OCI-M2 (cell line): ENCODE data around the gene TIAM2.

Source experiments
- DNase-seq: peaks from one replicate; lab custom pipeline; 2025; ENCODE audit not compliant: unreplicated experiment; lab: John Stamatoyannopoulos, UW

Gene TIAM2

DNA sequence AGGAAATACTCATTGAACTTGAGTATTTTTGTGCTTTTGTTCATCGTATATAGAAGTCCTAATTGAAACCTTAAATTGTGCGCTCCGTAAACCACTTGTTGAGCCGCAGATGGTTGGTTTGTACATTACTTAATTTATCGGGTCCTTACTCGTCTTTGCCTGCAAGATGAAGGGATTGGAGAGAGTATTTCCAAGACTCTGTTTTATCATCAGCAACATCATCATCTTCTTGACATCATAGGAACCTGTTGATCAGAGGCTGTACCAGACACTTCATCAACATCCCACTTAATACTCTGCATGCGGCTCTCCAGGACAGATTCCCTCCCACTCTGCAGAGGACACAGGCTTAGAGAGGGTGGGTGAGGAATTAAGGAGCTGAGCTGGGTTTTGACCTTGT lies 28.6 kb downstream of the TIAM2 start:
- DNase-seq: no peak

DNA sequence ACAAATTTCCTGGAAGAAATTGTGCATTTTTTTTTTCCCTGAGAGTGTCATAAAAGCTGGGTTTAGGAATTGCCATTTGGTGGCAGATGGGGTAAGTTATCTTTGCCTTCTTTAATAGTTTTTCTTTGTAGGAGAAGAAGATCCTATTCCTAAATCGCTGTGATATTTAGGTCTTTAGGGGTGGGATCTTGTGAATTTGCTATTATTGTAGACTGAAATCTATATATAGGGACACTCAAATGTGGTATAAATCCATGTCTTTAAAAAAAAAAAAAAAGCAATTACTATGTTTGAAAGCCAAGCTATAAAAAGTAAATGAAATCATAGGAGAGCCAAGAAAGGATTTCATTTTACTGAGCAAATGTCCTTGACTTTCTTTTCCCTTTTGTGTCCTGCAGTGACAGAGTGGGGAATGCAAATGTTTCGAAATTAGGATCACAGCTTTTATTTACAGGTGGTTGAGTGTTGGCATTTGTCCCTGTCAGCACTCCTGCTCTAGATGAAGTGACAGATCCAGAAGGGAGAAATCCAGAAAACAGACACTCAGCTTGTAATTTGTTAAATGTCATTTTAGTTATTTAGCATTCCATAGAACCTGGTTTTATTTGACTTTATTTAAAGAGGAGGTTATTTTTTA lies 29.4 kb downstream of the TIAM2 start:
- DNase-seq: no peak

DNA sequence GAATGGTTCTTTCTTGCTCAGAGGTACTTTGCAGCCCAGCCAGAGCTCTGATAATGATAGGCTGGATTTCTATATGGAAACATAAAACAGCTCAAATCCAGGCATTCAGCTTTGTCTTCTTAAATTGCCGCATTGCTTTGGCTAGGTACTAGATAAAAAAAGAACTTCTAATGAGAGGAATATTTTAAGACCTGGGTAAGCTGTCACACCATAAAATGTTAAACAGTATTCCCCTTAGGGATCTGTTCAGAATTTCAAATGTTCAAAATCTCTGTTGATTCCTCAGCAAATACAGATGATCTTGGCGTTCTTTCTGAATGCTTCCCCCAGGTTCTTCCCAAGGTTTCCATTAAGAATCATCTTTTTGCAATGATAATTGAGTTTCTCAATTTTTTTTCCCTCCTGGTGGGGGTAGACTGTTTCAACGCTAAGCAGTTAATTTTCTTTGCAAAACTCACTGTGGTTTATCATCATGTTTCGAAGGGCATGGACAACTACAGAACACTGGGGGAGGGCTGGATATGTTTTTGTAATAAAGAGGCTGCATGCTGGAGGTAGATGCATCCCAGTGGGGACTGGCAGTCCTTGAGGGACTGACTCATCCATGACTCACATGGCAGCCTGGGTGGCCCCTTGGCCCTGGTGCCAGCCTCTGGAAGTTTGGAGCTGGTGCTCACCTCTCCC lies 31.0 kb downstream of the TIAM2 start:
- no peak for DNase-seq

DNA sequence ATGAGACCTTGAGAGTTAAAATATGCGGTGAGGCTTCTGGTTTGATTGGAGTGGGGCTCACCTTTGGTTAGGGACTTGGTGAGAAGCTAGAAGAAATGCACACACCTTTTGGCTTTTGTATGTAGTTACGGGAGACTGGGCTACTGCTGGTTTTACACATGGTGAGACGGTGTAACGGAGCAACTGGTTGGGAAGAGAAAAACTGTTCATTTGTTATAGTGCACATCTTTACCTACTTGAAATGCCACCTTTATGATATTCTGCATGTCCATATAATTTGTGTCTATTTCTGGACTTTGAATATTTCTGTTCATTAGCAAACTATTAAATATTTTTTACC lies 31.6 kb downstream of the TIAM2 start:
- DNase-seq: no peak

DNA sequence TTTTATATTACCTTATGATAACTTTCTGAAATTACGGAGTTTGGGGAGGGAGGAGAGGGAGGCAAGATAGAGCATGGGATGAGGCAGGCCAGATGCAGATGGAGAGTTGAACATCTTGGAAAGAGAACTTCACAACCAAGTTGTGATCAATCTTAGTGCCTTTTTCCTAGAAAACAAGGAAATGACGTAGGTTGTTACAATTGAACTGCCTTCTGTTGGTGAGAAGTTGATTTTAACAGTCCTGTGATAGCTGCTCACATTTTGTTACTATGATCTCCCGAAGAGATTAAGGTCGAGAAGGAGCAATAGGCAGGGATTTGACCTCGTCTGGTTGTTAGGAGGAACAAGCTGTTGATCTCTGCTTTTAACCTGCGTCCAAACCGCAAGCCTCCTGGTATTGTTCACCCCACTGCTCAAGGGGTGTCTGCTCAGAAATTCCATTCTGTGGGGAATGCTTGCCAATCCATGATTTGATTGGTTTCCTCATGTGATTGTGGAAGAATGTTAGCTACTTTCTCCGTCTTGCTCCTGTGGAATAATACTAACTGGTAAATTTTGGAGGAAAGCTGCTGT lies 35.1 kb downstream of the TIAM2 start:
- no peak for DNase-seq

DNA sequence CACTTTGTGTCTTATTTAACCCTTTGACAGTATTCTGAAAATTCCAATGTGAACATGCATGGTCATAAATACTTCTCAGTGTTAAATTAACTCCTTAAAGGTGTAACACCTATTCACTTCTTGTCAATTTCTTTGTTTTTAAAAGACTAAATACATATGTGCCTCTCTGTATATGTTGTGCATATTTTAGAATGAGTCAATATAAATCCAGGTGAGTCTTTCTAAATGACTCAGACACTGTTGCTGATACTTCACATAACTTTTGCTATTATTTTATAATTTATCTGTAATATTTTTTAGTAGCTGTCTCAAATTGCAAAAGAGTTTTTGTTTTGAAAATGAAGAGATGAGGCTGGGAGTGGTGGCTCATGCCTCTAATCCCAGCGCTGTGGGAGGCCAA lies 36.0 kb downstream of the TIAM2 start:
- no peak for DNase-seq

DNA sequence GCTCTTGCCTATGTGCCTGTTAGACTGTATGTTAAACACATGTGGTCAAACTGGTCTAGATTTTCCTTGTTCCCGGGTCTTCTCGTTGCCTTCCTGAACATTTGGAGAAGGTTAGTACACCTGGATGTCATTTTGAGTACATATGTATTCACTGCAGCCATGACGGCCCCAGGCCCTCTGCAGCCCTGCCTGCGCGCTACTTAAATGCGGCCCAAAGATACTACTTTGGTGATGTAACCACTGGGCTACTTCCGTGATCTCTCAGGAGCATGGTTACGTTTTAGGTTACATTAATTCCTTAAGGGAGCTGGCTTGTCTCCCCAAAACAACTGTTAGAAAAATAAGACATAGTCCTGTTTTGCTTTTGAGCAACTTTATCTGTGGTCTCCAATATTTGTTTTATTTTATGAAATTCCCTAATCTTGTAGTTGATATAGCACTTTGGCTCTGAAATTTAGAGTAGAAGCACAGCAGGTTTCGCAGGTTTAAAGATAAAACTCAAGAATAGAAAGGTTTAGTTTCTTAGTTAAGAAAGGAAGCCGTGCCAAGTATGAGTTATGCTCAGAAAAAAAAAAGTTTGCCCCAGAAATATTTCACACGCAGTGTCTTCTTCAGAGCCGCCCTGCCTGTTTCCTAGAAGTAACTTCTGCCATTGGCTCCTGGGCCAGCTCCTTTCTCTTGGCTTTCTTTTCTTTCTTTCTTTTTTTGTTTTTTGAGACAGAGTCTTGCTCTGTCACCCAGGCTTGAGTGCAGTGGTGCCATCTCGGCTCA lies 38.1 kb downstream of the TIAM2 start:
- DNase-seq: no peak

DNA sequence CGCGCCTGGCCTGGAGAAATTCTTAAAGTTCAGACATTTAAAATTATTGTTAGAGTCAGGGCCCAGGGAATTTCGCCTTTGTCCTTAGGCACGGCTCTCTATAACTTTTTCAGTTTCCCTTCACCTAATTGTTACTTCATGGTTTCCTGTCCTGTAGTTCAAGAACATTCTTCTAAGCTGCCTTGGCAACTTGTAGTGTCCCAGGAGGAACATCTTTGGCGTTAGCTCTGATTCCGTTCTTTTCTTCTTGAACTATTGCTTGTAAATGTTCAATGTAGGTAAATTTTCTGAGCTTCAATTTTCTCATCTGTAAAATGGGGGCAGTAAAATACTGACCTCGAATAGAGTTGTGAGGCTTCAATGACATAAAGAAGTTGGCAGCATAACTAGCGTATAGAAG lies 41.8 kb downstream of the TIAM2 start:
- DNase-seq: no peak

DNA sequence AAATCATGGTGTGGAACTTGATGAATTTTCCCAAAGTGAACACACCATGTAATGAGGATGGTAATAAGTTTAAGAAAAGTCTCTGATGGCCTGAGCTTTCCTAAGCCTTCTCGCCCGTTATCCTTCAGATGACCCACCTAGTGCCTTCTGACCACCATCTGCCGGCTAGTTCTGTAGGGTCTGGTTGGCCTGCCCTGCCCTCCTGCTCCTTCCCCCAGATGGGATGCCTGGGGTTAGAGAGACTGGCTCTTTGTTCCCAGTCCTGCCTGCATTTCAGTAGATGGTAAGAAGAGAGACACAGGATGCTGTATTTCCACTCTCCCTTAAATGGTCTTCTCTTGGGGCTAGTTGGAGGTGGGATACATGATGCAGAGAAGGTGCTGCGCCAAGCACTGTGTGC lies 43.0 kb downstream of the TIAM2 start:
- no peak for DNase-seq

DNA sequence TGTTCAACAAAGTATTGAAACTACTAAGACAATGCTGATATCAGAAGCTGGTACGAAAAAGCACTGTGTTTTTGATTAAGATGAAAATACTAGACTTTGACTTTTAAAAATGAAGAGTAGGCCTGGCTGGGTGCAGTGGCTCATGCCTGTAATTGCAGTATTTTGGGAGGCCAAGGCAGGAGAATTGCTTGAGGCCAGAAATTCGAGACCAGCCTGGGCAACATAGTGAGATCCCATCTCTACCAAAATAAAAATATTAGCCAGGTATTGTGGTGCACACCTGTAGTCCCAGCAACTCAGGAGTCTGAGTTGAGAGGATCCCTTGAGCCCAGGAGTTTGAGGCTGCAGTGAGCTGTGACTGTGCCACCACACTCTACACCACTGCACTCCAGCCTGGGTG lies 43.4 kb downstream of the TIAM2 start:
- no peak for DNase-seq

DNA sequence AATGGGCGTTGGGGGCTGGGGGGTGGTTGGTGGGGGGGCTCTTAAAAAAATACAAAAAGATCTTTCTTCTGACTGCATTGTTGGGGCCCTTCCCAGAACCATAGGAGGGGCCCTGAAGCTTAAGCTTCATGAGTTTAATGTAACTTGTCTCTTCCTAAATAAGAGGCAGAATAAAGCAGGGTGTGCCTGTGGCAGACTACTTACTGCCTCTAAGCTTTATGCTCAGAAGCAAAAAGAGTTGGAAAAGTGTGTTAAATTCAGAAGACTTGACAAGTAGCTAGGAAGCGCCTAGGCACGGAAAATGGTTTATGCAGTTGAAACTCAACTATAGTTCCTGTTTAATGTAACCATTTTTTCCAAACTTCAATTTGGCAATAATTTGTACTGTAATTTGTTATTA lies 44.5 kb downstream of the TIAM2 start:
- DNase-seq: no peak

DNA sequence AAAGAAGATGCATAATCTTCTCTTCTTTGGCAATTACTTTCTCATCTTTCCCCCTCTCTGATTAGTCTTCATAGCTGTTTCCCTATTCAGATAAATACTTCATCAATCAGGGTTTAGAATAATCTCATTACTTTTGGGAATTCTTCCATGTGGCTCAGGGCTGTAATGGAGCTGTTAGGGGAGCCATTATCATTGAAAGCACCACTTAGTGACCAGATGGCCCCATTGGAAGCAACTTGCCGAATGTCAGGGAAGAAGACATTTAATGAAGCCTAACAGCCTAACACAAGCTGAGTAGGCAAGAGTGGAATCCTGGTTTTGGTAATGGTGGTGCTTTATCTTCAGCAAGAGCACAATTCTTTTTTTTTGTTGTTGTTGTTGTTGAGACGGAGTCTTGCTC lies 45.0 kb downstream of the TIAM2 start:
- DNase-seq: no peak

DNA sequence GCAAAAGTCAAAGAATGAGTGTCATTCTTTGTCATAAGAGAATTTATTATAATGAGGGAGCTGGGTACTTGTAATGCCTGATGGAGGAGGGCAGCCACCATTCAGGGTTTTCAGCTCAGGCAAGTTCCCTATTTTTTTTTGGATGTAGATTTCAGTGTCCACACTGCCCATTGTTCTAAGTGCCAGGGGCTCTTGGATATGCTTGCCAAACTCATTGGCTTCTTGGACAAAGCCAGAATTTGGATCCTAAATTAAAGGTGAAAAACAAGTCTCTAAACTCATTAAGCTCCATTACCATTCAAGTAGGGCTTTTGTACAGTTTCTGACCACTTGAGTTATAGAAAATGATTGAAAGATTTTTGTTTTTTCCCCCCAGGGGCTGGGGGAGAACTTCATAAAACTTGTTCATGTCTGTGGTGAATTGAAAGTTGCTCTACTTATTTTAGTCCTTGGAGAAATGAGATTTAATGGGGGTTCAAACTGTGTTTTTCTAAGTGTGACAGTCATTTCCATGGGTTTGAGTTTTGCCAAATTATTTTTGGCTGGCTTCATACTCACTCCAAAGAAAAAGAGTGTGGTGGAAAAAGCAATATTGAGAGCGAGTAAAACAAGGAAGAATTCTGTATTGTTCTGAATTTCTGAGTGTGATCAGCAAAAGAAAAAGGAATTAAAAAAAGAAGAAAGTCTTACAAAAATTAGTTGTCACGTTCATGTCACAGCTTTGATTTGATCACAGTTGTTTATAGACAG lies 46.0 kb downstream of the TIAM2 start:
- DNase-seq: no peak

DNA sequence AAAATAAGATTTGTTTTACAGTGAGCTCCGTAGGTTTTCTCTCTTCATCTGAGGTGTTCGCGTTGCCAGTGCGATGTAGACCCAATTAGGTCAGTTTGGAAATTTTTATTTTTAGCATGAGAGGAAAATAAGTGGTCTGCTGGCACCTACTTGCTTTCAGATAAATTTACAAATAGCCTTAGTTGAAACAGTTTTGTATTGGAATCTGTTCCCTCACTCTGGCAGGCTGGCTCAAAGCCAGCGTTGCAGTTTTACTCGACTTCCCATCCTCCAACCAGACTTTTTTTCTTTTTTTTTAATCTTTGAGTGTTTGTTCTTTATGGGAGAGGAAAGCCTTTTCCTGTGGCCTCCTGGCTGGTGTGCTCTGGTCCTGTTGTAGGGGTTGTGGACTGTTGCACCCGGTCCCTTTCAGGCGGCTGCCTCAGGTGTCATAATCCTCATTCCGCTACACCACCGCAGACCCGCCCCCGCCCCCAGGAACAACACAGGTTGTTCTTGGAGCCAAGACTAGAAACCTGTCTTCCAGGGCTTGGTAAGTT lies 46.7 kb downstream of the TIAM2 start:
- no peak for DNase-seq

DNA sequence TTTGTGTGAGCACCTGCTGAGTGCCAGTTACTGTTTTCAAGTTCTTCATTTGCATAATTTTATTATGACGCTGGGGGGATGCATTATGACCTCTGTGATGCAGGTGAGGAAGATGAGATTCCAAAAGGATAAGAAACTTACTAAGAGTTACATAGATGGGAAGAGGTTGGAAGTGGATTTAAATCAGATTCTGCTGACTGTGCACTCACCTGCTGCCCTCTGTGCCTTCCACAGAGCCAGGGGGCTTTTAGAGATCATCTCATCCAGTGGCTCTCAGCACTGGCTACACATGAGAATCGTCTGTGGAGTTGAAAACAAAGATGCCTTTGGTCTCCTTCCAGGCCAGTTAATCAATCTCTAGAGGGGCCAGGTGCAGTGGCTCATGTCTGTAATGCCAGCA lies 47.9 kb downstream of the TIAM2 start:
- DNase-seq: no peak

DNA sequence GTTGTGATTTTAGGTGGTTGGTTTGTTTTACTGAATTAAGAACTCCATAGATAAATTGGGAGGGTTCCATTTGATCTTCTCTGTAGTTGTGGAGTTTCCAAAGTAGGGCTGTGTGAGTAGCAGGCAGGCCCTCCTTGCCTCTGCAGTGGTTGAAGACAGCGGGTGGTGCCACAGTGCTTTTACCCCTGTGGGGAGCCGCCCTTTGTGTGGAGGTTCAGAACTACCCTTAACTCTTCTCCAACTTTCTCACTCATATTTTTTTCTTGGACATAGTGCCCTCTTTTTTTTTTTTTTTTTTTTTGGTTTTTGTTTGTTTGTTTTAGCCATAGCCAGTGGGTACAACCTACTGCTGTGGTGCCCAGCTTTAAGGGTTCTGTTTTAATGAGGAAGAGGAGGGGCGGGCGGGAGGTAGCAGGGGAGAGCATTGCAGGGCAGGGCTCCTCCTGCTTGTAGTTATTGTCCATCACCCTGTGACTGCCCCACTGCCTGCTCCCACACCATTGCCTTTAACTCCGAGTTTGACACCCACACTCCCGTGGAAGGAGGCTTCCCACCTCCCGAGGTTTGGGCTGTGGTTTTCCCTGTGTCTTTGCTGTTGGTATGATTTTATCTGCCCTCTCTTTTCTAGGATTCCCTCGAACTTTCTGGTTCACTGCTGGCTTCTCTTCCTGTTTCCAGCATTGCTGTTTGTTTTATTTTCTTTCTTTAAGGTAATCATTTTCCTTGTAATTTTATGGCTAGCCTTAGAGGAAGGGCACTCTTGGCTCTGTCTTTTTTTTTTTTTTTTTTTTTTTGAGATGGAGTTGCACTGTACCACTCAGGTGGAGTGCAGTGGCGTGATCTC lies 50.7 kb downstream of the TIAM2 start:
- DNase-seq: no peak

DNA sequence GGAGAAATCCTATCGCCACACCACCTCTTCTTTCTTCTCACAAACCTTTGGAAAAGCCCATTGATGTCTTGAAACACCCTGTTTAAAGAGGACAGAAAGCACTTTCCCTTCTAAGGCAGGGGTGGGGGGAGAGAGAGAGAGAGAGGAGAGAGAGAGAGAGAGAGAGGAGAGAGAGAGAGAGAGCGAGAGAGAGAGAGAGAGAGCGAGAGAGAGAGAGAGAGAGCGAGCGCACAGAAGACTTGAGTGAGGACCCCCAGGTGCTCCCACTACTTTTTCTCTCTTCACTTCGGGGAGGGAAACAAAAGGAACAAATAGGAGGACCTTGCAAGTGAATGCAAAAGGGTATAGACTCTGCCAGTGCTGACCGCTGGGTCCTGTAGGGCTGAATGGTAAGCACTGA lies 52.4 kb downstream of the TIAM2 start:
- no peak for DNase-seq

DNA sequence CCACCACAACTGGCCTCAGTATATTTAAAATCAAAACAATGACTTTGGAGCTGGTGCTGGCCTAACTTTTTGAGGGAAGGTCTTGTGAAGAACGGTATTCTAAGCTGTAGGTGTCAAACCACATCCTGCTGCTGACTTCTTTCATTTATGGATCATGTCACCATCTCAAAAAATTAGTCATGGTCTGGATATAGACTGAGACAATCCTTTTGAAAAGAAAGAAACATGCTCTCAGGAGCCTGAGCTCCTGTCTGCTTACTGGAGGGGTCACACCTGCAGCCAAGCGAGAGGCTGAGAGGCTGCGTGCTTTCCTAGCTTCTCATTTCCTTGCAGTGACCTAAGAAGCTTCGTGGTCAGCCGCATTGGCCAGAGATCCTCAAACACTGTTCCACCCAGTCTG lies 55.2 kb downstream of the TIAM2 start:
- no peak for DNase-seq

DNA sequence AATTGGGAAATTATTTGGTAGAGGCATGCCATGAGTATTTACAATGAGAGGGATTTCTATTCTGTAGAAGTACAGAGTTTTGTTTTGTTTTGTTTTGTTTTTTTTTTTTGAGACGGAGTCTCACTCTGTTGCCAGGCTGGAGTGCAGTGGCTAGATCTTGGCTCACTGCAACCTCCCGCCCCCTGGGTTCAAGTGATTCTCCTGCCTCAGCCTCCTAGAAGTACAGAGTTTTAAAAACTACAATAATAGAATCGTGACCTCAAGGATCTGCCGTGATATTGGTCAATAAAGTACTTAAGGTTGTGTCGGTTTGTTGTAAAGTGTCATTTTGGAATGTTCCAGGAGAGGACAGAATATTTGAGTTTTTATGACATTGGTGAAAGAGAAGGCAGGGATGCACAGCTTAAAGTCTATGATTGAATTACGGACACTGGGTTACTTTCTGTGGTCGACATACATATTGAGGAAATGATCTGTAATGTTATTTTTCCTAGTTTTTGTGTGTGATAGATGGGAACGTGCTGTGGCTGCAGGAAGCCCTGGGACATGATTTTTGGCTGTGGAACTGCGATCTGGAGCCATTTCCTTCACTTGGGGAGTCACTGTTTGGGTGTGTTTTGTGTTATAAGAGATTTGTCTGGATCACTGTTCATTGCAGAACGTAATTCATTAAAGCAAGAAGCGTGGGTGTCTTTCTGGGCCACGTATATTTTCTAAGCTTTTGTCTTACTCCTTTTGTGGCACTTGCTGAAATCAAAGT lies 59.6 kb downstream of the TIAM2 start:
- no peak for DNase-seq

DNA sequence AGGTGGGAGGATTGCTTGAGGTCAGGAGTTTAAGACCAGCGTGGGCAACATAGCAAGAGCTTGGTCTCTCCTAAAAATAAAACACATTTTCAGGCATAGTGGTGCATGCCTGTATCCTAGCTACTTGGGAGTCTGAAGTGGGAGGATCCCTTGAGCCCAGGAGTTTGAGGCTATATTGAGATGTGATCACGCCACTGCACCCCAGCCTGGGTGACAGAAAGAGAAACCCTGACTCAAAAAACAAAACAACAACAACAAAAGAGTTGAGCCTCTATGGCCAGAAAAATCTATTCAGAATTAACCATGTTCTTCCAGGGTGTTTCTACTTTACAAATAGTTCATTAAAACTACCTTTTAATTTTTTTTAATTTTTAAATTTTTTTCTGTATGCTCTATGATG lies 60.6 kb downstream of the TIAM2 start:
- DNase-seq: no peak
